ENCODE results near the gene POLR3A. TPM values are rescaled to one million over a fixed set of nuclear protein-coding genes. Genes with fewer than 3 reads are reported as not detected.

Gene POLR3A
- total RNA-seq, 1 experiment from 2014 or later = 25.5 TPM

- TF ChIP-seq CTCF (IDR thresholded peaks at IDR 0.05; ENCODE audit: insufficient read depth in 1 of 2, low read depth in 1 of 2, low read length in 1 of 2, severe bottlenecking in 1 of 2, unreplicated experiment in 1 of 2) = no peak
- ChIA-PET CTCF (no interaction called here), POLR2A (no interaction called here)
- no peaks in the 10 kb centered on the region for H3K36me3 Mint-ChIP-seq (ENCODE audit: insufficient read depth, unreplicated experiment)
- no peak for DNase-seq
- intact Hi-C loops (cut with micrococcal nuclease; ENCODE audit: unreplicated experiment) = no loop called here
- BruUV-seq (replicated peaks) = no TSS peak
- no peak overlapping the region for H3K27ac Mint-ChIP-seq (ENCODE audit: unreplicated experiment)
- no peaks in the 10 kb centered on the region for H3K4me1 Mint-ChIP-seq (ENCODE audit: low read depth, unreplicated experiment)
- Histone ChIP-seq H3K27me3 (replicated peaks; ENCODE audit: control insufficient read depth, insufficient read depth, low read length) (no peaks in the 10 kb centered on the region), H3K4me1 (no peaks in the 10 kb centered on the region), H3K4me3 (ENCODE audit: low read depth, low read length) (no peak overlapping the region), H3K36me3 (ENCODE audit: control insufficient read depth, insufficient read depth, low read length) (no peaks in the 10 kb centered on the region), H3K9me3 (peaks cover 3% of the 10 kb centered on the region)
- no peak overlapping the region for H3K4me3 Mint-ChIP-seq (ENCODE audit: unreplicated experiment)
- peaks cover 11% of the 10 kb centered on the region for H3K9me3 Mint-ChIP-seq (ENCODE audit: unreplicated experiment)
- no peaks in the 10 kb centered on the region for H3K27me3 Mint-ChIP-seq (ENCODE audit: insufficient read depth, unreplicated experiment)
Measured at GRCh38 chr10:77962350-77963146, 66.8 kb downstream of the POLR3A start.

- Histone ChIP-seq H3K4me1 (no peaks in the 10 kb centered on the region), H3K36me3 (ENCODE audit: control insufficient read depth, insufficient read depth, low read length) (no peaks in the 10 kb centered on the region), H3K4me3 (ENCODE audit: low read depth, low read length) (no peak overlapping the region), H3K9me3 (peaks cover 3% of the 10 kb centered on the region), H3K27me3 (replicated peaks; ENCODE audit: control insufficient read depth, insufficient read depth, low read length) (no peaks in the 10 kb centered on the region)
- Mint-ChIP-seq H3K27ac (ENCODE audit: unreplicated experiment) (no peak overlapping the region), H3K4me3 (ENCODE audit: unreplicated experiment) (no peak overlapping the region), H3K27me3 (ENCODE audit: insufficient read depth, unreplicated experiment) (no peaks in the 10 kb centered on the region), H3K36me3 (ENCODE audit: insufficient read depth, unreplicated experiment) (no peaks in the 10 kb centered on the region), H3K4me1 (ENCODE audit: low read depth, unreplicated experiment) (no peaks in the 10 kb centered on the region), H3K9me3 (ENCODE audit: unreplicated experiment) (peaks cover 11% of the 10 kb centered on the region)
- POLR2A ChIA-PET = no interaction called here
- no TSS peak for BruUV-seq (replicated peaks)
- no peak for TF ChIP-seq CTCF (IDR thresholded peaks at IDR 0.05; ENCODE audit: insufficient read depth in 1 of 2, low read depth in 1 of 2, low read length in 1 of 2, severe bottlenecking in 1 of 2, unreplicated experiment in 1 of 2)
- intact Hi-C loops (cut with micrococcal nuclease; ENCODE audit: unreplicated experiment) = no loop called here
- no peak for DNase-seq
- CTCF ChIA-PET = no interaction called here
Measured at GRCh38 chr10:77961668-77962067, 67.6 kb downstream of the POLR3A start.

- Mint-ChIP-seq H3K9me3 (ENCODE audit: unreplicated experiment) (peaks cover 11% of the 10 kb centered on the region), H3K27ac (ENCODE audit: unreplicated experiment) (no peak overlapping the region), H3K36me3 (ENCODE audit: insufficient read depth, unreplicated experiment) (no peaks in the 10 kb centered on the region), H3K4me3 (ENCODE audit: unreplicated experiment) (no peak overlapping the region), H3K27me3 (ENCODE audit: insufficient read depth, unreplicated experiment) (peaks cover 2% of the 10 kb centered on the region), H3K4me1 (ENCODE audit: low read depth, unreplicated experiment) (no peaks in the 10 kb centered on the region)
- no peak for DNase-seq
- H3K4me1 ChIP-seq = no peaks in the 10 kb centered on the region
- ChIA-PET POLR2A (no interaction called here), CTCF (no interaction called here)
- H3K9me3 ChIP-seq = peaks cover 3% of the 10 kb centered on the region
- BruUV-seq (replicated peaks) = no TSS peak
- no peaks in the 10 kb centered on the region for H3K27me3 ChIP-seq (replicated peaks; ENCODE audit: control insufficient read depth, insufficient read depth, low read length)
- no peak for TF ChIP-seq CTCF (IDR thresholded peaks at IDR 0.05; ENCODE audit: insufficient read depth in 1 of 2, low read depth in 1 of 2, low read length in 1 of 2, severe bottlenecking in 1 of 2, unreplicated experiment in 1 of 2)
- H3K4me3 ChIP-seq (ENCODE audit: low read depth, low read length) = no peak overlapping the region
- no peaks in the 10 kb centered on the region for H3K36me3 ChIP-seq (ENCODE audit: control insufficient read depth, insufficient read depth, low read length)
- intact Hi-C loops (cut with micrococcal nuclease; ENCODE audit: unreplicated experiment) = no loop called here
Measured at GRCh38 chr10:77960829-77961329, 68.4 kb downstream of the POLR3A start.

Measured in Caco-2 (cell line).